GM18907 (cell line): ENCODE measurements around the gene CLSTN2.

Experiments used
- ATAC-seq: cut with Tn5 transposase; IDR thresholded peaks from one replicate; pipeline ENCODE4 v1.9.1; 2021; ENCODE audit warnings: mild to moderate bottlenecking, moderate library complexity; ENCODE audit not compliant: unreplicated experiment

Gene CLSTN2

DNA sequence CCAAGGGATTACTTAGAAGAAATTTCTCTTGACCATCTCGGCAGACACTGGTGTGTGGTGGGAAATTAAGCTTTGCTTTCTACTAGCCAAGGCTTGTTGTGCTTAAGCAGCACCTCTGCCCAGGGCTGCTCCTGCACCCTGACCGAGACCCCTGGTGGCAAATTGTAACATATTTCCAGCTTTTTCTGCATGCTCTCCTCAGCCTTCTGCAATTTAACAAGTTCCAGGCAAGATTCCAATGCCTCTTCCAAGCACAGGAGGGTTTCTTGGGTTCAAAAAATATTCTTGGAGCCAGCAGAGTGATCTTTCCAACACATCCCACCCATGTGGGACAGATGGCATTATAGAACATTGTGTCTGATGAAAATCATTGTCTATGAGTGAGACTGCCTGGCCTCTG lies 210.5 kb downstream of the CLSTN2 start:
- ATAC-seq: no peak

DNA sequence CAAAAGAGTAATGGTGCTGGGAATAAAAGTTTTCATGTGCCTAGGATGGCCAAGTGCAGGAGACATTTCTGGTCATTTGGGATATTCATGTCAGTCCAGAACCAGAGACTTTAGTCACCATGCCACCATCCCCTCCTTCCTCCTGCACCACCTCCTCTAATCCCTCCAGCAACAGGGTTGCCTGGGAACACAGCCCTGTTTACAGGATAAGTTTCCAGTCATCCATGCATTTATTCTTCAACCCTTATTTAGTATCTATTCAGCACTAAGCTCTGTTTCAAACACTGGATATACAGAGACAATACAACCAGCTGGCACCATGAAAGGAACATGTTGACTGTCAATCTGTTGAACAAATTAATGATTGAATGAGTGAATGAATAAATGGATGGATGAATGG lies 211.7 kb downstream of the CLSTN2 start:
- ATAC-seq: no peak

DNA sequence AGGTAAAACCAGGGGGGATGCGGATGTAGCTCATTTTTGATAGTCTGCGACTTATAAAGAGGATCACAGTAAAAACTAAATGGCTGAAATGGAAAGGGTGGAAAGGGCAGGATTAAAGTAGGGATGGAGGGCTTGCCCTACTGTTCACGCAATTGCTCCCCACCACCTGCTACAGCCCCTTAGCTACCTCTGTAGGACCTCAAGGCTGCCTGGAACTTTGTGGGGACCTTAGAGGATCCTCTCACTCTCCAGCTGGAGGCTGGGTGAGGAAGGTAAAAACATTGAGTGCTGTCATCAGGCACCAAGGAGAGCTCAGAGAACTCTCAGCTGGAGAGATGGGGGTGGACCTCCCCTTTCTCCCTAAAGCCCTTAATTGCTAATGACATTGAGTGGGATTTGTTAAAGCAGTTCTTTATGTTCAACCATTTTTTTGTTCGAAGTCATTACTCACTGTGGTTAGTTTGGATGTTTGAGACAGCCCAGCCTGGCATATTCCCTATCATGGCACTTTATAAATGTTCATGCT lies 213.0 kb downstream of the CLSTN2 start:
- no peak for ATAC-seq

DNA sequence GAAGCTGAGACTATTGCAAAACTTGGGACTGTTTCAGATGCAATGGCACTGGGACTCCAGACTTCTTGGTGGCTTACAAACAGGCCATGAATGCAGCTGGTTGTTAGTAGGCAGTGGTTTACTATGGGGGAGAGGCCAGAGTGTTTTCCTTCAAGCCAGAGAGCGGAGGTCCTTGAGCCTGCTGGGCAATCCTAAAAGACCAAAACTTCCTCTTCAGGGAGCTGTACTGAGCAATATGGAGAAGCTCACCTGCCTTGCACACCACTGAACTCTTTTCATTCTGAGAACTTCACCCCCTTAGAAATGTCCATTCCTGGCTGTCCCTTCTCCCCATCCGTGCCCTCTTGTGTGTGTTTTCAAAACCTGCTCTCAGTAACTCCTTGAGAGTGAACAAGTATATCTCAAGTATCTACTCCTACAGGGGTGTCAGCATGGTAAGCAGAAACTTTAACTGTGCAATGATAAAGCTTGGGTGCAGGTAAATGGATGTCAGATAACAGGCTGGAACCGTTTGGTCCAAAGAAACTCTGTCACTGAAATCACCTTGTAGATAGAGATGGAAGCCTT lies 213.9 kb downstream of the CLSTN2 start:
- no peak for ATAC-seq

DNA sequence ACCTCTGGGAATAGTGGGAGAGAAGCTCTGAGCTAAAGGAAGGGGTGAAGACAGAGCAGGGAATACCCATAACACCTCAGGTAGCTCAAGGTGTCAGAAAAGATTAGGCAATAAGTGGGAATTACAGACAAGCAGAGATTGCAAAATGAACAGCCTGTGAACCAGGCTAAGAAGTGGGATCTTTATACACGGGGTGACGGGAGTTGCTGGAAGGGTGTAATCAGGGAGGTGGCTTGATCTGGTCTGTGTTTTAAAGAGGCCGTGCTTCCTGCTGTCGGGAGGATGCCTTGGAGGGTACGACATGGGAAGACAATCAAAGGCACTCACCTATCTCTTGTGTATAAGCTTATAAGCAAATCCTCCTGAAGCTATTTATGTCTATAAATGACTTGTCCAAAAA lies 216.3 kb downstream of the CLSTN2 start:
- no peak for ATAC-seq

DNA sequence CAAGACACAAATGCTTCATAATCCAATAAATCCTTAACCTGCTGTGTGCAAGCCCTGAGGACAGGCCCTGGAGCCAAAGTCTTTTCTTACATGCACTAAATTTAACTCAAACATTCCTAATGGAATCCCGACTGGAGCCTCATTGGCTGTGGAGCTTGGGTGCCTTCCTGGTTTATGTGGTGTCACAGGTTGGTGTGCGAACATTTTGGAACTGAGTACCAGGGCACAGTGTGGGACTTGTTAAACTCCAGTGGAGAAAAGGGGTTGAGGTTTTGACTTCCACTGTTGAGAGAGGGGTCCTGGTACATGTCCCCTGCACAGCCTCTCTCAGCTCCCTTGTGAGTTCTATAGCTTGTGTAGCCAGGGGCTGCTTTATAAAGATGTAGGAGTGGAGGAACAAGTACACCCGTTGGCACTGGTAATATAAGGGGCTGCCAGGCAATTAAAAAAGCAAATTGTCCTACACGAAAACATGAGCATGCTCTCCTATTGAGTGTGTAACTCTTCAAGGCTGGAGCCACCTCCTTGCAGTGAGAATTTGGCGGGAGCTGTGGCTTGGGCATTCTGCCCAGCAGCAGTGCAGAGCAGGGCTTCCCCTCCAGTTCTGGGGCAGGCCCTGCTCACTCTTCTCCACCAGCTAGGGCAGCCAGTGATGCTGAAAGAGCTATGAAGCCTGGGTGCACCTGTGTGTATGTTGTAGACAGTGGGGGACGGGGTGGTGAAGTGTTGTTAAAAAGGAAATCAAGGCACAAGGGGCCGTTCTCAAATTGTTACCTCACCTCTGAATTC lies 218.1 kb downstream of the CLSTN2 start:
- ATAC-seq: no peak

DNA sequence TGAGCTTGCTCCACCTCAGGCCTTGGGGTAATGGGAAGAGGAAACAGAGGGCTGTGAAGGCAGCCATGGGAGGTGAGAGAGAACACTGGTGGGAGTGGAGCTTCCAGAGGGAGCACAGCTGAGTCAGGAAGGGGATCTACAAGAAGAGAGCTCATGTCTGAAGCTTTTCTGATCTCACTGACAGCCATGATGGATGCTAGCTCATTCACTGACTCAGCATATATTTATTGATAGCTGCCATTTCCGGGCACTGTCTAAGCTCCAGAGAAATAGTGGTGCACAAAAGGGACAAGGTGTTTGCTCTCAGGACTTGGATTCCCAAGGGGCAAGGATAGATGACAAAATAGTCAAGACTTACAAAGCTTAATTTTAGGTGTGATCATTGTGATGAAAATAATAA lies 218.8 kb downstream of the CLSTN2 start:
- ATAC-seq: no peak

DNA sequence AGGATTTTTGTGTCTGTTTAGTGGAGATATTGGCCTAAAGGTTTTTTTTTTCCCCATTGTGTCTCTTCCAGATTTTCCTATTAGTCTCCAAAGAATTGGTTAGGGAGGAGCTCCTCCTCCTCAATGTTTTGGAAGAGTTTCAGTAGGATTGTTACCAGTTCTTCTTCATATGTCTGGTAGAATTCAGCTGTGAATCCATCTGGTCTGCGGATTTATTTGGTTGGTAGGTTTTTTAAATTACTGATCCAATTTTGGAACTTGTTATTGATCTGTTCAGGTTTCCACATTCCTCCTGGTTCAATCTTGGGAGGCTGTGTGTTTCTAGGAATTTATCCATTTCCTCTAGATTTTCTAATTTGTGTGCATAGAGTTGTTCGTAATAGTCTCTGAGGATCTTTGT lies 222.2 kb downstream of the CLSTN2 start:
- no peak for ATAC-seq

DNA sequence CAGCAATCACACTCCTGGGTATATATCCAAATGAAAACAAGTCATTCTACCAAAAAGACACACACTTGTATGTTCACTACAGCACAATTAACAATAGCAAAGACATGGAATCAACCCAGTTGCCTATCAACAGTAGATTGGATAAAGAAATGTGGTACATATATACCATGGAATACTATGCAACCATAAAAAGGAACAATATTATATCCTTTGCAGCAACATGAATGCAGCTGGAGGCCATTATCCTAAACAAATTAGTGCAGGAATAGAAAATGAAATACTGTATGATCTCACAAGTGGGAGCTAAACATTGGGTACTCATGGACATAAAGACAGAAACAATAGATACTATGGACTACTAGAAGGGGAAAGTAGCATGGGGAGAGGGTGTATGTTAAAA lies 224.7 kb downstream of the CLSTN2 start:
- ATAC-seq: no peak

DNA sequence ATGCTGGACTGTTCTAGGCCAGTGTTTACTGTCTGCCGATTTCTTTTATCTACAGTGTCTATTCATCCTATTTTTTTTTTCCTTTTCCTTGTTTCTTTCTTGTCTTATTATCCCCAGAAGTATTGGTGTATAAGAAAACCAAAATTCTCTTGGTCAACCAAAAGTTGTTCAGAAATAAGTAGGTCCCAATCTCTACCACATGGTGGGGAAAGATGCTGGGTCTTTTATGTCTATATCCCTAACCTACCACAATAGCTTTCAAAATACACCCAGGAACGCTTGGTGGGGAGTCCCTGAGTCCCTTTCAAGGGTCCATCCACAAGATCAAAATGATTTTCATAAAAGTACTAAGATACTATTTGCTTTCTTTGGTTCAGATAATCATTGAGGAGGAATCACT lies 225.6 kb downstream of the CLSTN2 start:
- no peak for ATAC-seq

DNA sequence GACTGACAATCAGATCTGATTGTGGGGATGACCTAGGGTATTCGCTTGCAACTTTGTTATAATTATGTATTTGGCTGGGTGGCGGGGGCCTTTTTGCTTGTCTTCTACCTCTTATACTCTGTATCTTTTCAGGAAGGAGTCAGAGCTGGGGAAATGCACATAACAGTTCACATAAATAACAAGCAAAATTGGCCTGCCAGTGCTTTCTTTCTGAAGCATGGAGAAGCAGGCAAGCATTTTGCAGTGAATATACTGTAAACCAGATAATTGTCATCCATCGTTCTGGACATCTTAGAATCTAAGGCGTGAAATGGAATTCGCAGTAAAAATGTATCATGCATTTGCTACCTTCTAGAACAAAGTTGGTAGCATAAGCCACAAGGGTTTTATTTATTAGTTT lies 227.6 kb downstream of the CLSTN2 start:
- no peak for ATAC-seq

DNA sequence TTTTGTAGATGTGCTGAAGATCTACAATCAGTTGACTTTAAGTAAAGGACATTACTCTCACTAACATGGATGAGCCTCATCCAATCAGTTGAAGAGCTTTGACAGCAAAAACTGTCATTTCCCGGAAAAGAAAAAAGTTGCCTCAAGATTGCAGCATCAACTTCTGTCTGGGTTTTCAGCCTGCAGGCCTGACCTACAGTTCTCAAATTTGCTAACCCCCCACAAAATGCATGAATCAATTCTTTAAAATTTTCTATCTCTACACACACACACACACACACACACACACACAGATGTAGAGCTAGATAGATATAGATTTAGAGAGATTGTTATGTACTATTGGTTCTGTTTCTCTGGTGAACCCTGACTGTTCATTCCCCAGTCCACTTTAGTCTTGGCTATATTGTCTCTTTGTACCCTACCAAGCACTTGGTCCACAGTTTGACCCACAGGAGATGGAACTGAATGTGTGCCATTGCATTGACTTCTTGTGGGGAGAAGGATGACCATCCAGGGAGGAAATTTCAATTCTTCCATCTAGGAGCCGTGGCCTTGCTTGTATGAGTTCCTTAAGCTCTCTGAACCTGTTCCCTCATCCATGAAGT lies 228.3 kb downstream of the CLSTN2 start:
- ATAC-seq: no peak

DNA sequence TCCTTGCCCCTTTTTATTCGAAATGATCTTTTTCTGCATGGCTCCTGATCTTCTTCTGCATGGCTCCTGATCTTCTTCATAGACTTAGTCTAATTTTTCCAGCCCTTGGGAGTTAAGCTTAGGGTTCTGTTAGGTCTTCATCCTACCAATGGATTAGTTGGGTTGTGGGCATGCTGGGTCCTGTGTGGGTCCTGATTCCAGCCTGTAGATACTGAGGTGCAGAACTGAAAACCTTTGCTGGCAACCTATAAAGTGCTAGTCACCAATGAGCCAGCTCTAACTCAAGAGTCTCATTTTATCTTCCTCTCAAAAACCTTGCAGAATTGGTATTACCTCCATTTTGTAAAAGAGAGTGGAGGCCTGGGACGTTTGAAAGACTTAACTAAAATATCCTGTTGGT lies 229.2 kb downstream of the CLSTN2 start:
- ATAC-seq: no peak

DNA sequence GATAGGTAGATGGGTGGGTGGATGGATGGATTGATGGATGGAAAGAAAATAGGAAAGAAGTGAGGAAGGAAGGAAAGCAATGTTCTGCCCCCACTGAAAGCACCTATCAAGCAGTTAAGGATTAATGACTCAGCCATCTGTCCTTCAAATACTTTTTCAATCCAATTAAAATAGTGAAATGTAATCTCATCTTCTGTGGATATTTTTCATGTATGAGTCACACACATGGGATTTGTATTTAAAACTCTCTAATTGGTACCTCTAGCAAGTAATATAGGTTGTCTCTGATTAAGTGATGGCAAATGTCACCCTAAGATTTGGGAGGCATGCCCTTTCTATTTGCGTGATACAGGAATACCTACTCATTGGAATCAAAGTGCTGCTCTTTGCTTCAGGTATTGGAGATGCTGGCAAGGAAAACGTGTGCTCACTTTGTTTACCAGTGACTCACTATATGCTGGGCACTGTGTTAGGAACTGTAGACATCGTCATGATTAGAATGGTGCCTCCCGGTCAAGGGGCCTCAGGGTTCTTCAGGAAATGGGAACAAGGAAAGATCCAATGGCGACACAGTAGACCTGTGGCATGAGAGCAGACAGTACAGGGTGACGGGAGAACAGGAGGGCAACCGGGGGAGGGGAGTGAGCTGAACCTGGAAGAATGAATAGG lies 230.1 kb downstream of the CLSTN2 start:
- no peak for ATAC-seq

DNA sequence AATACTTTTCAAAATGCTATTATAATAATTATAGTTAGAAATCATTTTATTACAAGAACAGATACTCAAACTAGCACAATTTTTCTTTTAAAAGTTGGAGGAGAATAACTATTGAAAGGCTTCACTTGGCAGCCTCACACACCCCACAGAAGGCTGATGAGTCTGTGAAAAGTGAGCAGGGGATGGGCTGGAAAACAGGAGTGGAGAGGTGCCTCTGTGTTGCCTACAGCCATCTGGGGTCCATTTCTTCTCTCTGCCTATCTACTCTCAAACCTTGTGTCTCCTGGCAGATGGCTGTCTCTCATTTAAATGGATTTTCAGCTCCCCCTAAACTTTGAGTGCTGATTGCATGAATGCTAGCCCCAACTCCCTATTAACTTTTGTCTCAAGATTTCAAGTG lies 230.8 kb downstream of the CLSTN2 start:
- ATAC-seq: no peak

DNA sequence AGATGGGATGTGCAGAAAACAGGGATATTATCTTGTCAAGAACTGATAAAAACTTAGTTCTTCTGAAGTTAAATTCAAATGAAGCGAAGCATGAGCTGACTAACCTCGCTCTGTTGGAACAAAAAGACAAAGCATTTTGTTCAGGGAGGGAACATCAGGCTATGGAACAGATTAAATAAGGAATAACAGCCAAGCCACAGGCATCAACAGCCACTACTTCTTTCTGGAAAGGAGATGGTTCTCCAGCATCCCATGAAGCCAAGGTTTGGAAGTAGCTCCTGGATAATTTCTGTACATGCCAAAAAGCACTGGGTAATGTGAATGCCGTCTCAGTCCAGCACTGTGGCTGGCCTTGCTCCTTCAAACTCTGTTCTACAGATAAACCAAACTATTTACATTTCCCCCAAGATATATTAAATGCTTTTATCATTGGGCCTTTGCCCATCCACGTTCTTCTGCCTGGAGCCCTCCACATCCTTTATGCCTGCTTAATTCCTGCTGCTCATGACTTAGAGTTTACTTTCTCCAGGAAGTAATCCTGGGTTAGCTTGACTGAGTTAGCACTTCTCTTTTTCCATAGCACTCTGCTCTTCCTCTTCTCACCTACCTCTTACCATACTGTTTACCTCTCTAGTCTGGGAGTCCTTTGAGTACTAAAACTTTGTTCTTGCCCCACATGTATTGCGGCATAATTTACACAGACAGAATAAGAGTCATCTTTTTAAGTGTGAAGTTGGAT lies 232.0 kb downstream of the CLSTN2 start:
- ATAC-seq: no peak

DNA sequence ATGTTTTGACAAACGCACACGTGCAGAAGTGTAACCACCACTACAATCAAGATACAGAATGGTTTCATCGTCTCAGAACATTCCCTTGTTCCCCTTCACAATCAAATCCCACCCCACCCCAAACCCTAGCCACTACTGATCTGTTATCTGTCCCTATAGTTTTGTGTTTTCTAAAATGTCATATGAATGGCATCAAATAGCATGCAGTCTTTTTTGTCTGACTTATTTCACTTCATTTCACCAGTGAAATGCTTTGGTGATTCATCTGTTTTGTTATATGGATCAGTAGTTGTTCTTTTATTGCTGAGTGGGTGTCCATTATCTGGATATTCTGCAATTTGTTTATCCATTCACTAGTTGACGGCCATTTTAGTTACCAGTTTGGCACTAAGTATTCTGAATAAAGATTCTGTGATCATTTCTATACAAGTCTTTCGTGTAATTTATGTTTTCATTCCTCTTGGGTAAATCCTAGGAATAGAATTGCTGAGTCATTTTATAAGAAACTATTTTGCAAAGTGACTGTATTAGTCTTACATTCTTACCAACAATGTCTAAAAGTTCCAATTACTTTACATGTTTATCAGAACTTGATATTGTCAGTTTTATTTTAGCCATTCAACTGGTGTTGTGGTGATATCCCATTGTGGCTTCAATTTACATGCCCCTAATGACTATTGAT lies 232.8 kb downstream of the CLSTN2 start:
- ATAC-seq: no peak

DNA sequence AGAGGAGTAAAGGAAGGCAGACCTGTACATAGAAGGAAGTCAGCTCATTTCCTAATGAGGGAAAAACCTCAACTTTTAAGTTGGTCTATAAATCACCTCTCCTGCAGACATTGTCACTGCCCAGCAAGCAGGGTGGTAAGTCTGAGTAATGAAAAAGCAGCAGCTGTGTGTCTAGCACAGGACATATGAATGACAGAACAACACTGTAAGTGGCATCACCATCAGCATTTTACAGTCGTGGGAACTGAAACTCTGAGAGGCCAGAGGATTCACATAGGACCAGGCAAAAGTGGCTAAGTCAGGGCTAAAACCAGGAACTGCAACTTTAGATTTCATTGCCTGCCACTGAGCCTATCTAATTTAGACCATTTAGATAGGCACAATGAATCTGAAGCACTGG lies 235.6 kb downstream of the CLSTN2 start:
- peak; percentile 98 for ATAC-seq

DNA sequence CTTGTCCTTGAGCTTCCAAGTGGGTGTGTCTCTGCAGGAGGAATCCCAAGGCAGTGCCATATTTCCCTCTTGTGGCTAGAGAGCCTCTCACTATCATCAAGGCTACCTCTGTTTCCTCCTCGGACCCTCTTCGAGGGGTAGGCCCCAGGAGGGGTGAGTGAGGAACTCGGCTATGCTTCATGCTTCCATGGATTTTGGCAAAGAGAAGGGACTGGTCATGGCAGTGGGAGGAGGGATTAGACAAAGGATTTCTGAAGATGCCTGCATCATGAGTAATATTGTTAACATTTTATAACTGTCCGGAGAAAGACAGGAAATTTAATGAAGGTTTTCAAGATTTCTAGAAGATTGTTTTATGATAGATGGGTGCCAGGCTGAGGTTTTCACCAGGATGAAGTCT lies 241.5 kb downstream of the CLSTN2 start:
- no peak for ATAC-seq

DNA sequence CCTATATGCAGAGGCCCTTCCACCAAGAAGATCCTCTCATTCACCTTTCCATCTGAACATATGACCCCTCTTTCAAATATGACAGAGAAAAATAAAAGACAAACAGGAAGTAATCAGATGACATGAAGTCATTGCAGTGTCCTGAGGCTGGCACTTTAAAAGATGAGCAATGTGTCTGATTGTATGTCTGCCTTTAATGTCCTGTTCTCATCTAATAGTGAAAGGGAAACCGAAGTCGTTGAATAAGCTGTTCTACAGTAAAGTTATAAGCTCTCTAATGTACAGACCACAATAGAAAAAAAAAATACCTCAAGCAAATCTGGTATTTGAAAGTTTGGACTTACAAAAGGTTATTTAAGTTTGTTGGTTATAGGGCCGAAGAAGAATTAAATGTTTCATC lies 243.0 kb downstream of the CLSTN2 start:
- ATAC-seq: no peak
